GM18526 (cell line): ENCODE measurements around the gene PLCL2.

Source experiments
- POLR2A ChIP-seq: IDR thresholded peaks from 3 replicates; pipeline ENCODE4 v1.6.1; 2011; ENCODE audit not compliant: insufficient read length; ENCODE audit errors: extremely low read depth

Gene PLCL2

DNA sequence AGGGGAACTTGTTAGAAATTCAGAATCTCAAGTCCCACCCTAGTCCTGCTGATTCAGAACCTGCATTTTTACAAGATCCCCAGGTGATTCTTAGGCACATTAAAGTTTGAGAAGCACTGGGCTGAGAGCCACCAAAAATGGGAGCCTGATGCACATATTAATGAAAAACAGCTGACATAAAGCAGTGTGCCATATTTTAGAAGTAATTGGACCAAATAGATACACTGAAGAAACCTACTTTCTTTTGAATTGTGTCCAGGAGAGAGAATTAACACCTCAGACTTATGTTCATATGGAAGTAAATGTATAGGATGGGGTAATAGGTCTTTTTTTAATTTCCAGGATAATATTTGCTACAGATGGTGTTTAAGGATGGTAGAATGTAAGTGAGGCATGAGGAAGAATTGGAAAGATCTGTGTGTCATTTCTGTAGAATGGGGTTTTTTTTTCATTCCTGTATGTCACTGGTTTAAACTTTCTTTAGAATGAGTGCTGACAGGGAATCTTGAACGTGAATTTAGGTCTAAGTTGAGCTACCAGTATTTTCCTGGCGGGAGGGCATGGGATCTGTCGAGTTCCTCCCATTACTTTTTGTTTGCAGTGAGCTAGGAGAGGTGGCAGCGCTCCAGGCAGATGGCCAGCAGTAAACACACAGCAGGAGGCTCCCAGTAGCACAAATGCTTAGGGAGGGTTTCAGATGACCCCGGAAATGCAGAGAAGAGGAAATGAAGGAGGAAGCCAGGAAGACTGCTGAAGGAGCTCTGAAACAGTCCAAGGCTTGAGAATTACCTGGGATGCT lies 185.6 kb downstream of the PLCL2 start:
- TF ChIP-seq POLR2A = no peak

DNA sequence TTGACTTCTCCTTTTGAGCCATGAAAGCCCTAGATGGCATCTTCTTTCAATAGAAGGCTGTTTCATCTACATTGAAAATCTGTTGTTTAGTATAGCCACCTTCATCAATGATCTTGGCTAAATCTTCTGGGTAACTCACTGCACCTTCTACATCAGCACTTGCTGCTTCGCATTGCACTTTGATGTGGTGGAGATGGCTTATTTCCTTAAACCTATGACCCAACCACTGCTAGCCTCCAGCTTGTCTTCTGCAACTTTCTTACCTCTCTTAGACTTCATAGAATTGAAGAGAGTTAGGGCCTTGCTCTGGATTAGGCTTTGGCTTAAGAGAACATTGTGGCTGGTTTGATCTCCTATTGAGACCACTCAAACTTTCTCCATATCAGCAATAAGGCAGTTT lies 189.8 kb downstream of the PLCL2 start:
- TF ChIP-seq POLR2A = no peak

DNA sequence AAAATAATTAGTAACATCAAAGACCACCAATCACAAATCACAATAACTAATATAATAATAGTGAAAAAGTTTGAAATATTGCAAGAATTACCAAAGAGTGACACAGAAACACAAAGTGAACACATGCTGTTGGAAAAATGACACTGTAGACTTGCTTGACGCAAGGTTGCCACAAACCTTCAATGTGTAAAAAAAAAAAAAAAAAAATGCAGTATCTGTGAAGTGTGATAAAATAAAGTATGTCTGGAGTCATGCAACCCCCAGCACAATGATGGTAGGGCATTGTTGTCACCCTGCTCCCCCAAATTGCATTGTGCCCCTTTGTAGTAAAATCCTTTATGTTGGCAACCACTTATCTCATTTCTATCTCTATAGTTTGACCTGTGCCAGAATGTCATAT lies 190.6 kb downstream of the PLCL2 start:
- TF ChIP-seq POLR2A = no peak

DNA sequence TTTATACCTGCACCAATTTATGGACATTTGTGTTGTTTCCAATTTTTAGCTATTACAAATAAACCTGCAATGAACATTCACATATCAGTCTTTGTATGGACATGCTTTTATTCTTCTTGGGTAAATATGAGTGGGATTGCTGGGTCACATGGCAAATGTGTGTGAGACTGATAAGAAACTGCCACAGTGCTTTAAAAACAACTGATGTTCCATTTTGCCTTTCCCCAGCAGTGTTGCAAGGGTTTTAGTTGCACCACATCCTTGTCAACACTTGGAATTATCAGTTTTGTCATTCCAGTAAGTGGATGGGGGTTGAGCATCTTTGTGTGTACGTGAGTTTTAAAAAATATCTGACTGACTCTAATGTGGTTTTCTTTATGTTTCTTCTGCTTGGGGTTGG lies 191.2 kb downstream of the PLCL2 start:
- no peak for TF ChIP-seq POLR2A

DNA sequence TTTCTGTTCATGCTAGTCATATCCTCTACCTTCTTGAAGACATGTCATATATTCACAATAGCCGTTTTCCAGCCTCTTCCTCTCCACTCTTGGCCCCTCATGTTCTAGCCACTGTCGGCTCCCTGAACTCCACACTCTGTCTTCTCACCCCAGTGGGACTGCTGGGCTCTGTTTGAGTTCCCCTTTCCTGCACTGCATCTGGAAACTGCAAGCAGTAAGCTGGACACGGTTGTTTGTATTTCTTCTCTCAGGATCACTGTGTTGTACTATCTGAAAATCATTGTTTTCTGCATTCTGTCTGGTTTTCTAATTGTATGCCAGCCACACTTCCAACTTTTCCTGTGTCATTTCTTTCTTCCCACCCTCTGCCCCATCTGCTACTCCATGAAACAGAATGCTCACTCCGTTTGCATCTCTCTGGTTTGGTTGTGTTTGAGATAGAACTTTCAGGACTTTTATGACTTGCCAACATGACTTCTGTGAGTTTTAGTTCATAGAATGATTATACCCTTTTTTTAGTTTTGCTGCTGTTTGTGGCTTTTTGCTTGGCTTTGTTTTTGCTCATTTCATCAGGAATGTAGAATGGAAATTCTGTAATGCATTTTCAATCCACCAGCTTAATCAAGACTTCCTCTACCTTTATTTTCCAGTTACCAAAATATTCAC lies 192.3 kb downstream of the PLCL2 start:
- no peak for TF ChIP-seq POLR2A

DNA sequence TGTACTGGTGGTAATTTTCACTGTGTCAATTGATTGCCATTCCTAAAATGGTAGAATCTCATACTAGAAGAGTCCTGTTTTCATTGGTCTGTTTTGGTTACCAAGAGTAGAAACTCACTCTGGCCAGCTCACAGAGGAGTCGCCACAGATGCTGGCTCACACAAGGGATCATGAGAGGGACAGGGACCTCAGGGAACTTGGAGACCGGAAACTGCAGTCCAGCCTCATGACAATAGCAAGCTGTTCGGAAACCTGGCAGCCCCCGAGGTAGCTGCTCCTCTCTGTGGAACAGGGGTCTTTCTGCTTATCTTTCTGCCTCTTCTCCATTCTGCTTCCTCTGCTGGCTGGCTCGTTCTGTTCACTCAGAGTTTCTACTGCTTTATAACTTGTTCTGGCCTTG lies 192.9 kb downstream of the PLCL2 start:
- no peak for TF ChIP-seq POLR2A

DNA sequence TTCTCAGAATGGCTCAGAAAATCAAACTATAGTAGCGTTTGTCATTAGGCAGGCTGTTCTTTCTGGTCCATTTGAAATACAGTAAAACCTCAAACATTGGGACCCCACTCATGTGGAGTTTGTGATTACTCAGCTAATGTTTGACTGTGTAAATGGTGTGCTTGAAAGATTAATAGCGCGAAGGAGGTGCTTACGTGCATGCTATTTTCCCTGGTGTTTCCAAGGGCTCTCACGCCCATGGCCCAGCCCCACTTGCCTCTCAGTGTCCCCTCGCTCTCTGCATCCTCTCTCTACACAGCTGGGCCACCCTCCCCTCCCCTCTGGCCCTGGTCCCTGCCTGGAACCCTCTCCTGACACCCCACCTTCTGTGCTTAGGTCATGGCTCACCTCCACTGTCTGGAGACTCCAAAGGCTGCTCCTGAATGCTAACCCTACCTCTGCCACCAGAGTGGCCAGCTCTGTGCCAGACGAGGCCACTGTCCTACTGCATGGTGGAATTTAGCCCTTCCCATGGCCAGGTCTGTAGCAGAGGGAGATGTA lies 194.2 kb downstream of the PLCL2 start:
- no peak for TF ChIP-seq POLR2A

DNA sequence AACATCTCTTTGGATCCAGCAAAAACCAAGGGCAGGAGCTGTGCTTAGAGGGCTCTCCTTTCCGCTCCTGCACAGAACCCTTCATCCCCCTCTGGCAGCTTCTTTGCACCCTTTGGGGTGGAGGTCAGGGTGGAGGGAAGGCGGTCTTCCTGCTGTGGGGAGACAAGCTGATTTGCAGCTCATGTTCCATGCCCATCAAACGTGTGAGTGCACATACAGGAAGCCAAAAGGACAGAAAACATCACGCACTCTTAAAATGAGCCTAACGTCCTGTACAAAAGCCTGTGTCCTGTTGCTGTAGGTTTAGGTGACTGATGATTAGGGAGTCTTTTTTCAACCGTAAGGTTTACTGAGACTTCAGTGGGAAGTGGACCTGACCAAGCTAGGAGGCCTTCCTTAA lies 195.2 kb downstream of the PLCL2 start:
- TF ChIP-seq POLR2A = no peak

DNA sequence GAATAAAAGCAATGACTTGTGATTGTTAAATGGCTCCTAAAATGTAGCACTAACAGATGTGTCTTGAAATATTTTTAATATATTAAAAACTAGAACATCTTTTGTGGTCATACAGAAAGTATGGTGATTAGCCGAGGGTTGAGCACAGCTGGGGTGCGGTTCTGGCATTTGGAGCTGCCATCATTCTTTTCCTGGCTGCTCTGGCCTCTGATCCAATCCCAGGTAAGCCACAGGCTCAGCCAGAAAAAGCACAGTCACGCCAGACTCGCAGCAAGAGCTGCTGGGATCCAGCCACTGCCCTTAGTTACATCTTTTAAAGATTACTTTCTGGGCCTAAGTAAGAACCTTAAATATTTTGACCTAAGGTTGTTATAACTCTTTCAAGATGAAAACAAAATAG lies 196.8 kb downstream of the PLCL2 start:
- TF ChIP-seq POLR2A = no peak

DNA sequence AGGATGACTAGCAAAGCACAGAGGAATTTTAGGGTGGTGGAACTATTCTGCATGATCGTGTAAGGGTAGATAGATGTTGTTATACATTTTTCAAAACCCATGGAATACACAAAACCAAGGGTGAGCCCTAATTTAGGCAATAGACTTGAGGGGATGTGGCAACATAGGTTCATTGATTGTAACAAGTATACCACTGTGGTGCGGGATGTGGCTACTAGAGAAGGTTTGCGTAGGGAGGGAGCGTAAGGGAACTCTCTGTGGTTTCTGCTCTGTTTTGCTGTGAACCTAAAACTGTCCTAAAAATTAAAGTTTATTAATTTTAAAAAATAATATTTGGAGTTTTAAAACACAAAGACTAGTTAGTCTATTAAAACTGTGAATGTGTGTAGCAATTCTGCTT lies 202.8 kb downstream of the PLCL2 start:
- TF ChIP-seq POLR2A = no peak

DNA sequence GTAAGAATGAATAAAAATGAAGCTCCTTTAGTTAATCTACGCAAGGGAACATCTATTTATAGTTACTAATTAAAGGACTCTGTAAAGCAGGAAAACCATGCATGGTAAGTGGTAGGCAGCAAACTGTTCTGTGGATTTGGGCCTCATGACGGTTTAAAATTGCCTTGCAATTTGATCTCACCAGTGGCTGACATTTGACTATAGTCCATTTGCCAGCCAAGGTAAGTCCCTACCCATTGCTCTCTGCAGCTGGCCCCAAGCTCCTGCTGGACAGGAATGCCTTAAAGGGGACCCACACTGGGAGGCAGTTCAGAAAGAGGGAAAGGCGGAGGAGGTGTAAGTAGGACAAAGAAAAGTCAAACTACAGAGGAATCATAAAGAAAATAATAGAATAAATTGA lies 203.3 kb downstream of the PLCL2 start:
- TF ChIP-seq POLR2A = no peak

DNA sequence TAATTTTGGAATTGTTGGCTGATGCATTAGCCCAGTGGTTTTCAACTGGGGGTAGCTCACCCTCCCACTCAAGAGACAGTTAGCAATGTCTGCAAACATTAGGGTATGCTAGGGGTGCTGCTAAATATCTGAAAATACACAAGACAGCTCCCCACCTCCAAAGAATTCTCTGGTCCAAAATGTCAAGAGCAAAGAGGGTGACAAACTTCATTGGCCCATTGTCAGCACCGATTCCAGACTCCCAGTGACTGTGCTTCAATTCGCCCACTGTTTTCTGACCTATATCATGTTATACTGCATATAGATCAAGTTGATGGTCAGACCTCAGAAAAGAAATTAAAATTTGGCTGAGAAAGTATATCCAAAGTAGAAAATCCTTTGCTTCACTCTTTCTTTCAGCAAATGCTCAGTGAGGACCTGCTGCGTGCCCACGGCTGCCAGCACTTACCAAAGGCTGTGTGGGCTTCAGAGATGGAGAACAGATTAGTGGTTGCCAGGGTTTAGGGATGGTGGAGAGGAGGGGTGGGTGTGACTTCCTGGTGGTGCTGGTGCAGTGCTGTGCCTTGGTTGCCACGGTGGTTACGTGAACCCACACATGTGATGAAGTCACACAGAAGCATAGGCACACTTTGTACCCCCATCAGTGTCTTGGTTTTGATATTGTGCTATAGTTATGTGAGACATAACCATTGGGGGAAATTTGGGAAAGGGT lies 204.0 kb downstream of the PLCL2 start:
- TF ChIP-seq POLR2A = no peak

DNA sequence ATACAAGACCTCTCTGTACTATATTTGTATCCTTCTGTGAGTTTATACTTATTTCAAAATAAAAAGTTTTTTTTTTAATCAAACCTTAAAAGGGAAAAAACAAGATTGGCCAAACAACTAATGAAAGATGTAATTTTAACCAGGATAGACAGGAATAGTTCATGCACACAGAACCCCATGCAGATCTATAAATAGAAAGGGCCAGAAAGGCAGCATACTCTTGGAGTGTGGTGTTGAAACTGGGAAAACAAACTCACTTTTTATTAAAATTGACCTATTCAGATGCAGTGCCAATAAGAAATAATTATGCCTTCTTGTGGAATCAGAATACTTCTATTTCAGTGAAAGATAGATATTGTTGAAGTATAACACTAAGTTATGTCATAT lies 204.6 kb downstream of the PLCL2 start:
- TF ChIP-seq POLR2A = no peak

DNA sequence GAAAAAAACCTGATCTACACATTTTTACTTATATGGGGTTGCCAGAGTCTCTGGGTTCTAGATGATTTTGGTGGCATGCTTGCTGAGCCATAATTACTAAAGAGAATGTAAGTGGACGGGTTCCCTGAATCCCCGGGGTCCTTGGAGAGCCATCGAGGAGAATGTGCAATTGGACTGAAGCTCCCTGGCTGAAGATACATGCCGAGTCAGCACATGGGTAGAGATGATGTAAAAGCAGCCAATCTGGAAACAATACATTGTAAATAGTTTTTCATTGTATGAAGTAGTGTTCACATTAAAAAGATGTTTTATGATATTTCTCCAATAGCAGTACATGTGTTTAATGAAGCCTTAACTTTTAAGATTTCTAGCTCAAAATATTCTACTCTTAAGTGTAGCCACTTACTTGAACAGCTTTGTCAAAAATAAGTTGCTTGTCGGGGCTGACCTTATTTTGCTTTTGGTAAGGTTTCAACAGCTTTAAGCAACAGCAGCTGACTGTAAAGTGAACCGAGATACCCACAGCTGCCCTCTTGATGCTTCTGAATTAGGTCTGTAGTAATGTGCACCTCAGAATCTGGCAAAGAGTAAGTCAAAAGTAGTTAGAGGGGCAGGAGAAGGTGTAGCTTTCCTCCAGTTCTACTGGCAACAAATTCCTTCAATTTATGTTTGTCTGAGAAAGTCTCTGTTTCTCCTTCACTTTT lies 205.7 kb downstream of the PLCL2 start:
- TF ChIP-seq POLR2A = no peak

DNA sequence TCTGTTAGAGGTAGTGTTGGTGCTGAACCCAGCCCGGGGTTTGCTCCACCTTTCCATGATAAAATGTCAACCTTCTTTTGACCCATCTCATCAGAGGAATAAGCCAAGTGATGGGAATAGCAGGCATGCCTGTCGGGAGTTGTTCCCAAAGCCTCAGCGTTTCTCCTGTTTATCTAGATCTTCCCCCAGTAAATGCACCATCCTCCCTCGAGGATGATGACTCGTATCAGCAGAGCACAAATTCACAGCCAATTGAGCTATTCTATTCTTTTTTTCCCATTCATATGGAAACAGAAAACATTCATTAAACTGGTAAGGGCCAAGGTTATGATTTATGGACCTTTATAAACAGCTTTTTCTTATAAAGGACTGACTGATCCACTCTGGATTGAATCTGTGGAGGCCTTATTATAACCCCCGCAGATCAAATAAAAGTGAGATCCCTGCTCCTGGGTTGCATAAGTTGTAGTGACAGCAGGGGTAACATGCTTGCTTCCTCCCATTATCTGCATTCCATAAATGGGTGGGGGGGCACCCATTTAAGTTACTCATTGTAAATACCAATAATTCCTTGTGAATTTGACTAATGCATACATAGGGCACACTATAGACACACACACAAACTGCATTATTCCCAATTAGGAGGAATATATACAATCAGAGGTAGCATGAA lies 207.3 kb downstream of the PLCL2 start:
- TF ChIP-seq POLR2A = no peak
